Measurements from ENCODE around the gene EXOSC5. TPM values are rescaled to one million over a fixed set of nuclear protein-coding genes. Genes with fewer than 3 reads are reported as not detected.

The EXOSC5 gene
- total RNA-seq: 10 to 100 TPM; 18.2 to 23.0 TPM
- 10 to 100 TPM; 46.4 to 58.6 TPM for polyA plus RNA-seq

- H3K27me3 ChIP-seq (ENCODE audit: insufficient read depth, low read length): no peaks in the 10 kb centered on the region
- H3K4me3 Mint-ChIP-seq: peak within 1 kb of the TSS; percentile 94 to 100 (median 98)
- H3K36me3 Mint-ChIP-seq: peaks cover 11 to 19% of the 10 kb centered on the region in 2 donors
- H3K9me3 Mint-ChIP-seq: no peaks in the 10 kb centered on the region
- peak; percentile 98 to 100 (median 100) for DNase-seq
- no peaks in the 10 kb centered on the region for H3K9me3 ChIP-seq (ENCODE audit: control insufficient read depth in 1 of 2, low read length in 2 of 2)
- peak within 1 kb of the TSS; percentile 93 for H3K27ac ChIP-seq (ENCODE audit: low read depth, low read length)
- H3K4me3 ChIP-seq (ENCODE audit: low read length in 2 of 2): peak within 1 kb of the TSS; percentile 94 to 96
- H3K27ac Mint-ChIP-seq: peak within 1 kb of the TSS; percentile 98 to 100 (median 100)
- intact Hi-C loops (cut with micrococcal nuclease): loop anchor here (1.0 to 5.0 kb wide), 8 partner anchors 31 to 955 kb away; partner anchors contain the start of genes B9D2, CCDC97, DMAC2 and TGFB1
- POLR2A ChIA-PET (ENCODE audit: partially characterized antibody): interaction anchor here (1.0 to 2.0 kb wide), 4 partner anchors 21 to 134 kb away, joined by 4 to 14 read pairs (median 4); partner anchors contain the start of genes B9D2 and TMEM91
- H3K4me1 Mint-ChIP-seq: peaks cover 27 to 54% (median 41%) of the 10 kb centered on the region in 4 donors
- CTCF ChIA-PET (ENCODE audit: partially characterized antibody): no interaction called here
- no peaks in the 10 kb centered on the region for H3K27me3 Mint-ChIP-seq
- peaks cover 4% of the 10 kb centered on the region for H3K36me3 ChIP-seq (ENCODE audit: insufficient read depth, low read length)
- H3K4me1 ChIP-seq (ENCODE audit: insufficient read depth, low read length): peaks cover 31% of the 10 kb centered on the region
Observed at GRCh38 chr19:41397086-41398049, at the start of gene EXOSC5, which contains the start of gene BCKDHA. Gene EXOSC5, minus strand, starts transcription at chr19:41397359. Its CDS starts 31 bp downstream, at chr19:41397328. Gene BCKDHA, plus strand, starts transcription at chr19:41397818. Its CDS starts 10 bp downstream, at chr19:41397828.

GRCh38 chr19:41445575-41445974 lies 48.4 kb upstream of the EXOSC5 start:
- Mint-ChIP-seq H3K4me3 (no peak overlapping the region), H3K36me3 (no peaks in the 10 kb centered on the region), H3K4me1 (peaks cover 0 to 21% (median 4%) of the 10 kb centered on the region in 4 donors), H3K27ac (no peak overlapping the region), H3K27me3 (peaks cover 8 to 21% of the 10 kb centered on the region in 2 donors), H3K9me3 (peaks cover 0 to 1% (median 0%) of the 10 kb centered on the region in 8 donors)
- H3K4me3 ChIP-seq (ENCODE audit: low read length in 2 of 2): no peak overlapping the region
- H3K36me3 ChIP-seq (ENCODE audit: insufficient read depth, low read length): no peaks in the 10 kb centered on the region
- ChIA-PET POLR2A (ENCODE audit: partially characterized antibody) (no interaction called here), CTCF (ENCODE audit: partially characterized antibody) (interaction anchor here (0.6 to 7.6 kb wide), 4 partner anchors 45 to 151 kb away, joined by 3 to 158 read pairs (median 50); no protein-coding TSS in a partner anchor)
- intact Hi-C loops (cut with micrococcal nuclease): no loop called here
- no peaks in the 10 kb centered on the region for H3K9me3 ChIP-seq (ENCODE audit: control insufficient read depth in 1 of 2, low read length in 2 of 2)
- H3K27ac ChIP-seq (ENCODE audit: low read depth, low read length): no peak overlapping the region
- H3K27me3 ChIP-seq (ENCODE audit: insufficient read depth, low read length): no peaks in the 10 kb centered on the region
- H3K4me1 ChIP-seq (ENCODE audit: insufficient read depth, low read length): peaks cover 8% of the 10 kb centered on the region
- no peak for DNase-seq

- H3K9me3 Mint-ChIP-seq: peaks cover 0 to 1% (median 0%) of the 10 kb centered on the region in 8 donors
- H3K36me3 Mint-ChIP-seq: no peaks in the 10 kb centered on the region
- H3K4me1 Mint-ChIP-seq: peaks cover 0 to 11% (median 3%) of the 10 kb centered on the region in 4 donors
- H3K9me3 ChIP-seq (ENCODE audit: control insufficient read depth in 1 of 2, low read length in 2 of 2): no peaks in the 10 kb centered on the region
- peaks cover 13% of the 10 kb centered on the region for H3K4me1 ChIP-seq (ENCODE audit: insufficient read depth, low read length)
- H3K27ac ChIP-seq (ENCODE audit: low read depth, low read length): no peak overlapping the region
- POLR2A ChIA-PET (ENCODE audit: partially characterized antibody): interaction anchor here (0.5 kb wide), 1 partner anchor 264 kb away, joined by 3 read pairs; no protein-coding TSS in a partner anchor
- CTCF ChIA-PET (ENCODE audit: partially characterized antibody): no interaction called here
- DNase-seq: no peak
- no peak overlapping the region for H3K4me3 ChIP-seq (ENCODE audit: low read length in 2 of 2)
- peaks cover 8 to 13% of the 10 kb centered on the region in 2 donors for H3K27me3 Mint-ChIP-seq
- no peaks in the 10 kb centered on the region for H3K27me3 ChIP-seq (ENCODE audit: insufficient read depth, low read length)
- intact Hi-C loops (cut with micrococcal nuclease): no loop called here
- no peak overlapping the region for H3K4me3 Mint-ChIP-seq
- no peak overlapping the region for H3K27ac Mint-ChIP-seq
- H3K36me3 ChIP-seq (ENCODE audit: insufficient read depth, low read length): no peaks in the 10 kb centered on the region
Observed at GRCh38 chr19:41443813-41444455, 46.8 kb upstream of the EXOSC5 start.

- peaks cover 19% of the 10 kb centered on the region for H3K4me1 ChIP-seq (ENCODE audit: insufficient read depth, low read length)
- H3K9me3 Mint-ChIP-seq: peaks cover 0 to 1% (median 0%) of the 10 kb centered on the region in 8 donors
- H3K27me3 ChIP-seq (ENCODE audit: insufficient read depth, low read length): no peaks in the 10 kb centered on the region
- H3K36me3 Mint-ChIP-seq: peaks cover 2% of the 10 kb centered on the region in 2 donors
- H3K4me3 ChIP-seq (ENCODE audit: low read length in 2 of 2): no peak within 1 kb of the TSS
- H3K27ac ChIP-seq (ENCODE audit: low read depth, low read length): no peak within 1 kb of the TSS
- peaks cover 8 to 13% of the 10 kb centered on the region in 2 donors for H3K27me3 Mint-ChIP-seq
- CTCF ChIA-PET (ENCODE audit: partially characterized antibody): no interaction called here
- H3K27ac Mint-ChIP-seq: peak within 1 kb of the TSS in 2 of 7 donors; percentile 18 to 38
- POLR2A ChIA-PET (ENCODE audit: partially characterized antibody): no interaction called here
- DNase-seq: no peak
- H3K9me3 ChIP-seq (ENCODE audit: control insufficient read depth in 1 of 2, low read length in 2 of 2): no peaks in the 10 kb centered on the region
- intact Hi-C loops (cut with micrococcal nuclease): no loop called here
- peak within 1 kb of the TSS in 1 of 8 donors; percentile 73 for H3K4me3 Mint-ChIP-seq
- H3K36me3 ChIP-seq (ENCODE audit: insufficient read depth, low read length): no peaks in the 10 kb centered on the region
- H3K4me1 Mint-ChIP-seq: peaks cover 5 to 7% (median 6%) of the 10 kb centered on the region in 4 donors
Observed at GRCh38 chr19:41442473-41443355, 45.6 kb upstream of the EXOSC5 start, which contains the start of gene ERICH4. Gene ERICH4, plus strand, starts transcription at chr19:41443156. Its CDS starts 14 bp downstream, at chr19:41443170.

- H3K4me1 Mint-ChIP-seq: peaks cover 4 to 11% (median 9%) of the 10 kb centered on the region in 4 donors
- intact Hi-C loops (cut with micrococcal nuclease): loop anchor here (2.0 kb wide), 2 partner anchors 87 to 237 kb away; no protein-coding TSS in a partner anchor
- Histone ChIP-seq H3K27me3 (ENCODE audit: insufficient read depth, low read length) (no peaks in the 10 kb centered on the region), H3K27ac (ENCODE audit: low read depth, low read length) (no peak overlapping the region), H3K4me3 (ENCODE audit: low read length in 2 of 2) (no peak overlapping the region), H3K36me3 (ENCODE audit: insufficient read depth, low read length) (no peaks in the 10 kb centered on the region), H3K9me3 (ENCODE audit: control insufficient read depth in 1 of 2, low read length in 2 of 2) (no peaks in the 10 kb centered on the region), H3K4me1 (ENCODE audit: insufficient read depth, low read length) (peaks cover 19% of the 10 kb centered on the region)
- peaks cover 7 to 9% of the 10 kb centered on the region in 2 donors for H3K27me3 Mint-ChIP-seq
- H3K4me3 Mint-ChIP-seq: no peak overlapping the region
- POLR2A ChIA-PET (ENCODE audit: partially characterized antibody): no interaction called here
- no peak for DNase-seq
- CTCF ChIA-PET (ENCODE audit: partially characterized antibody): interaction anchor here (0.6 kb wide), 1 partner anchor 10 kb away, joined by 3 read pairs; no protein-coding TSS in a partner anchor
- peaks cover 7% of the 10 kb centered on the region in 2 donors for H3K36me3 Mint-ChIP-seq
- peaks cover 0 to 1% (median 0%) of the 10 kb centered on the region in 8 donors for H3K9me3 Mint-ChIP-seq
- H3K27ac Mint-ChIP-seq: peak overlapping the region in 2 of 7 donors; percentile 12 to 72
Observed at GRCh38 chr19:41441321-41441945, 44.3 kb upstream of the EXOSC5 start.

Measured in CD4-positive, alpha-beta memory T cell (primary cell).